Stimulated activated CD4-positive, alpha-beta T cell treated with anti-CD3 and anti-CD28 coated beads, Interleukin-1b, Interleukin-23, amount 100 ng/mL, for 24 hours (primary cell): ENCODE results near the gene GLRA2.
"Not testable (repeated sequence)": the region's sequence is repeated elsewhere in the genome, so short reads cannot be mapped to it uniquely, and the experiment has no call there.

ENCODE experiments used
- DNase-seq, 4 experiments: peaks; one replicate each; pipeline ENCODE4 v3.0.0-alpha.2; 2020; ENCODE audit warnings: low read depth in 4 of 4, low spot score in 1 of 4

The GLRA2 gene

DNA sequence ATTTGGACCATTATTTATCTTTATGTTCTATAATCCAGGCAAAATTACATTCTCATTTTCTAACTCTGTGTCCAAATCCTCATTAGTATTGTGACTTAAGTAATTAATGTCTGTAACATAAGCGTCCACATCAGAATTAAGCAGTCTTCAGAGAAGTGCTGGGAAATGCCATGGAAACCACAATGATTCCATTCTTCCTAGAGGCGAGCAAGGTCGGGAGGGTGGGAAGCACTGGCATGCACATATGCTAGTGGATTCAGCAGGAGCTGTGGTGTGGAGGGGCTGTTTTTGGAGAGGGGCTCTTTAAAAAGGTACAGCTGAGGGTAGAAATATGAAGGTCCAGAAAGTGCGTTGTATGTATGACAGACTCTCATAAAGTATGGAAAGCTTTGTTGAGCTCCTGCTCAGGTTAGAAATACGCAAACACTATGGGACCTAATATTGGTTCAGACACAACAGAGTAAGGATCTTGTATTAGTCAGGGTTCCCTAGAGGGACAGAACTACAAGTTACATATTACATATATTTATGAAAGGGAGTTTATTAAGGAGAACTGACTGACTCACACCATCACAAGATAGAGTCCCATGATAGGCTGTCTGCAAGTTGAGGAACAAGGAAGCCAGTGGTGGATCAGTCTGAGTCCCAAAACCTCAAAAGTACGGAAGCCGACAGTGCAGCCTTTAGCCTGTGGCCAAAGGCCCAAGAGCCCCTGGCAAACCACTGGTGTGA lies 61.5 kb downstream of the GLRA2 start:
- no peak for DNase-seq

GRCh38 chrX:14591976-14592375 lies 62.6 kb downstream of the GLRA2 start:
- no peak for DNase-seq

GRCh38 chrX:14594521-14594920 lies 65.2 kb downstream of the GLRA2 start:
- no peak for DNase-seq

DNA sequence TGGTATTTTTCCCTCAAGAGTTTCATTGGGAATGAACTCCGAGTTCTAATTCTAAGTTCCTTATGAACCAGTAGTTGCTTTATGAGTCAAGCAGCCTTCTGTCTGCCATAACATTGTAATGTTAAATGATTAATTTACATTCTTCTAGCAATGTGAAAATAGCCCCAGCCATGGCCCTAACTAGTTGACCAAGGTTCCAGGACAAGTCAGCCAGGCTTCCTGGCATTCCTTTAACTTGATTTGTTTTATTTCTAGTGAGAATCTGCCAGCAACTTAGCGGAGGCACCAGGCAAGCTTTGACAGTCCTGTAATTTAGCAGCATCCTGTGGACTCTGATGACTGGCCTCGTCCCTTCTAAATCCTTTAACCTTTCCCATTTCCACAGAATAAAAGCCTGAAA lies 69.0 kb downstream of the GLRA2 start:
- no peak for DNase-seq

GRCh38 chrX:14607446-14607985 lies 78.2 kb downstream of the GLRA2 start:
- no peak for DNase-seq

- not testable (repeated sequence) for DNase-seq
Observed at GRCh38 chrX:14612450-14612849, 83.1 kb downstream of the GLRA2 start.

- DNase-seq: no peak
Observed at GRCh38 chrX:14616301-14616700, 87.0 kb downstream of the GLRA2 start.

- DNase-seq: no peak
Observed at GRCh38 chrX:14616836-14617235, 87.5 kb downstream of the GLRA2 start.

GRCh38 chrX:14618177-14618965 lies 89.0 kb downstream of the GLRA2 start:
- DNase-seq: no peak

- no peak for DNase-seq
Observed at GRCh38 chrX:14630733-14631132, 101.4 kb downstream of the GLRA2 start.

DNA sequence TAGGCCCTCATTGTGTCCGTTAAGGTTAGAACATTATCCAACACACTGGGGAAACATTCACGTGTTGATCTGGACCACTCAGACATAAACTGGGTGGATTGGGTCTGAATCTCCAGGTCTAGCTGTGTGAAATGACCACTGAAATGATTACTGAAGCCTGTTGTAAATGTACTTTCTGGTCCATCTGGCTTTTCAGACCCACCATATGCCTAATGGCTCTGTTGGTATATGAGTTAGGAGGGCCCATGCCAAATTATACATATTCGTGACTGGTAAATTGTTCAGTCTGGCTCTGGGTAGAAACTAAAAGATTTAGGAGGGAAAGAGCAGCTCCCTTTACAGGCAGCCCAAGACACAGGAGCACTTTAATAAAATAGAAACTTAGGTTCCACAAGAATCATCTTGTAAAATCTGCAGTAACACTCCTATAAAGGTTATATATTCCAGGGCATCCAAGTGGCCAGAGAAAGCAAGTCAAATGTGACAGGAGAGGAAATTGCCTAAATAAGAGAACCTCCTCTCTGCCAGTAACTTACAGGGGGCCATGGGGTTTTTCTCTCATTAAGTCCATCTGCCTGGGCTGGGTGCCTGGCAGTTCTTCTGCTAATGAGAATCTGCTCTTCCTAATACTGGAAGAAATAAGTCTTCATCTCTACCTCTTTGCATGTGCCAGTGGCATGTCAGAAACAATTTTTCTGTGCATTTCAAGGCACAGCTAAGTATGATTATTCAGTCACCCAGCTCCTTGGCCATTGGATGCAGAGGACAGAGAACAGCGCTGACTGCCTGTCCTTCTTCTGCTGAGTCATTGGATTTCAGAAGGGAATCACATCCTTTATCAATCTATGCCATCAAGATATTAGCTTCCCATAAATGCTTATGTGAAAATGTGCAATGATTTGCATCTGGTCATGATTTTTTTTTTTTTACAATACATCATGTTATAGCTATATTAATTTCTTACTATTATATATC lies 112.6 kb downstream of the GLRA2 start:
- no peak for DNase-seq

DNA sequence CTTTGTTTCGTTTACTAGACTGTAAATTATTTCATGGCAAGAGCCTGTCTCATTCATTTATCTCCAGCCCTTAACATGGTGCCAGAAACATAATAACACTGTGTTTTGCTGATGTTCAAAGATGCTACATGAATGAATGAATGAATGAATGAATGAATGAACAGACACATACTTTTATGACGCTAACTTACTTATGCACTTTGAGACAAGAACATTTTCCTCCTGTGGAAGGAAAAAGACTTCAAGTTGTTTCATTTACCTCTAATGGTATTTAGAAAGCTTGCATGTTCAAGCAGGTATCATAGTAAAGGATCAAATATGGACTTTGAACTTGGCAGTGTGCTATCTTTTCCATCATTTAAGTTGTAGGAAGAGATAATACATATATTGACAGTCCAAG lies 131.6 kb downstream of the GLRA2 start:
- no peak for DNase-seq

DNA sequence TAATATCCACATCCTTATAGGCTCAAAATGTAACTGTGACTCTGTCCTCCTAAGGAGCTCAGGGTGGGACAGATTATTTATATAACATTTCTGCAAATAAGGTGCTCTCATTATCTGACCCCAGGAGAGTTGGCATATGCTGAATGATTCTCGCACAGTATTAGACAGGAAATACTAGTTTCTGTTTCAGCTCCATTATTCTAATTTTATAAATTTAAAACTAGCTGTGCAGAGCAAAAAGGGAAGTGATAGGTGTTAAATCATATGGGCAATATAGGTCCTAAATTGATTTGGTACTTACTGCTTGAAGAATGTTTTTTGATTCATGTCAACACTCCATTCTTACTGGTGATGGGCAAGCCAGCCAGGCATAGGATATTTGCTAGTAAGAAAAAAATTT lies 141.5 kb downstream of the GLRA2 start:
- no peak for DNase-seq

DNA sequence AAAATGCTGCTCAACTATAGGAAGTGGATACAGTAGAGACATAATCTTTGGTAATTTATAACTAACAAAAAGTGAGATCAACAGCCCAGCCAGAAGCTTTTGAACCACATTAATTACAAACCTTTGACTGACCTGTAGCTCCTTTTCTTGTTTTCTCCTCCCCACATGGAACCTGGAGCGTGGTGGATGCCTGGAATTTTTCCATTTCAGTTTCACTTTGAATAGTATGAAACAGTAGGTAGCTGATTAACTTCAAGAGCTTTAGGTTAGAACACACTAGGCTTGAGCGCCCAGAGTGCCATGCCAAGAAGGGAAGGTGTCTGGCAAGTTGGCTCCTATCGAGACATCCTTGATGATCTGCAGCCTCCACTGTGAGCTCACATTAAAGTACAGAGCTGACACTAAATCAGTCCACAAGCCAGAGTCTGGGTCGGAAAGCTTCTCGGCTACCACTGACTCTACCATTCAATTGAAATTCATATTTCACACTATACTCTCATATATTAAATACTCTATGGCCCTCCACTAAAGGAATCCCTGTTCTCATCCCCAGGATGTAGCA lies 143.4 kb downstream of the GLRA2 start:
- DNase-seq: no peak

DNA sequence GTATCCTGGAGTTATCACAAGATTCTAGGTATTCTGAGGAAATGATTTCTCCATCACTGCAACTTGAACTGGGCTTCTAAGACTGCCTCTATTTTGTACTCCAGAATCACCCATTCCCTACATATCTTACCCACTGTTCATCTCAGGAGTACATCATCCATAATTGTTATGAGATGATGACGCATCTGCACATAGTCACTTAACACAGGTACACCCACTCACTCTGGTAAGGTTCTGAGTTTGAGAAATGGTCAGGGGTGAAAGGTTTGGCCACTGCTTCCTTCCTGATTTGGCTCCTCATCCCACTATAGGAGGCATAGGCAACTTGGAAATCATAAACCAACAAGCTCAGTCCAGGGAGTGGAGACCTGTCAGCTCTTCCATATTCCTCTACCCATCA lies 143.9 kb downstream of the GLRA2 start:
- DNase-seq: no peak

DNA sequence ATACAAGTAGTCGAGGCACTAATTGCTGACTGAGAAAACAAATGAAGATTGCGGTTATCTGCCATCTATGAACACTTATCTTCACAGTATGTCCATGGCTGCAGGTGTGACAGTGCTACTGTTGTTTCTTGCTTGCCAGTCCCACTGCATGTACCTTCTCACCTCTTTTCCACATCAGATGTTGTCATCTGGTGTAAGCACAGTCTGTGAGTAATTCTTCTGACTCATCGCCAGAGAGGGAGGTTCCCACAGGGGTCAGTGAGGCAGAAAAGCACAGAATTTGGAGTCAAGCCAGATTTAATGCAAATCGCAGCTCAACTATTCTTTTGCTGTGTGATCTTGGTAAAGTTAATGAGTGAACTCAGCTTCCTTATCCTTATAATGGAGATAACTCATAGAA lies 144.4 kb downstream of the GLRA2 start:
- no peak for DNase-seq

- DNase-seq: no peak
Observed at GRCh38 chrX:14675500-14675899, 146.2 kb downstream of the GLRA2 start.

DNA sequence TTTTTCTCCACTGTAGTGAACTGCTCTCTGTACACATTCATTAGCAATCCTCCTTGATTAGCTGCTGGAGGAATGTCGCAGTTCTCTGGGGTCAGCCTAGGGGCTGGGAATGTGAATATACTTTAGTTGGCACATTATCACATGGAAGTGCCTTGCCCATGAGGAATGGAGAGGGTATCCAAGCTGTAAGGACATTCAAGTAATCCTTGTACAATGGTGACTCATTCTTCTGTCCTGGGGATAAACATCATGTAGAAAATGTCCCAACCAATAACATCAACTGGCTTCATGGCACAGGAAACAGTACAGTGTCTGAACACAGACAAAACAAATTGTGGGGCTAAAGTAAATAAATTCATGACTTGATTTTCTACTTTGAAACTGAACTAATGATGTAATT lies 147.1 kb downstream of the GLRA2 start:
- no peak for DNase-seq

DNA sequence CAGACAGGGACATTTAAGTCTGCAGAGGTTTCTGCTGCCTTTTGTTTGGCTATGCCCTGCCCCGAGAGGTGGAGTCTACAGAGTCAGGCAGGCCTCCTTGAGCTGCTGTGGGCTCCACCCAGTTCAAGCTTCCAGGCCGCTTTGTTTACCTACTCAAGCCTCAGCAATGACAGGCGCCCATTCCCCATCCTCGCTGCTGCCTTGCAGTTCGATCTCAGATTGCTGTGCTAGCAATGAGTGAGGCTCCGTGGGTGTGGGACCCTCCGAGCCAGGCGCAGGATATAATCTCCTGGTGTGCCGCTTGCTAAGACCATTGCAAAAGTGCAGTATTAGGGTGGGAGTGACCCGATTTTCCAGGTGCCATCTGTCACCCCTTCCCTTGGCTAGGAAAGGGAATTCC lies 159.0 kb downstream of the GLRA2 start:
- not testable (repeated sequence) for DNase-seq

DNA sequence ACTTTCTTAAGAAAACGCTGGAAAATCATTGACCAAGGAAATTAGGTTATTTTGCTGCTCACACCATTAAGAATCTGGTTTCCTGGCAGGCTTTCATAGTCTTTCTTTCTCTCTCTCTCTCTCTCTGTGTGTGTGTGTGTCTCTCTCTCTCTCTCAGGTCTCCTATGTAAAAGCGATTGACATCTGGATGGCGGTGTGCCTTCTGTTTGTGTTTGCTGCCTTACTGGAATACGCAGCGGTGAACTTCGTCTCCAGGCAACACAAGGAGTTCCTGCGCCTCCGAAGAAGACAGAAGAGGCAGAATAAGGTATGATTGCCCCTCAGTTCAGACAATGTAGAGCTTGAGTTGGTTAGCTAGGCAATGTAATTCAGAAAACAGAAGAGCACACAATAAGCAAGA lies 161.2 kb downstream of the GLRA2 start:
- DNase-seq: no peak

DNA sequence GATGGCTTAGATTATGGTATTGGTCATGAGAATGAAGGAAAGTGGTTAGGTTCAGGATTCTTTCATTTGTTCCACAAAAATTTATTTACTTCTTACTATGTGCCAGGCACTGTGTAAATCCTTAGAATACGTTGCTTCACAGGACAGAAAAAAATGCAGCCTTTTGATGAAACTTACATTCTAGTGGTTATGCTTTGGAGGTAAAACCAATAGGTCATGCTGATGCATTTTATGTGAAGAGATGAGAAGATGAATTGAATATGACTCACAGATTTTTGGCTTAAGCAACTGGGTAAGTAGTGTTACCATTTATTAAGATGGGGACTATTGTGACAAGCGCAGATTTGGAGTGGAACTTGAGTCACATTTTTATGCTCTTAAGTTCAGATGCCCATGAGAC lies 165.3 kb downstream of the GLRA2 start:
- no peak for DNase-seq
